ENCODE data around the gene OPN4. TPM values are rescaled to one million over a fixed set of nuclear protein-coding genes. Genes with fewer than 3 reads are reported as not detected.

Gene OPN4
- total RNA-seq, 1 donor from 2014 or later = 0.18 TPM

- DNase-seq (ENCODE audit: low spot score) (no peak), ATAC-seq (no peak)
- intact Hi-C loops (cut with DNase I) = no loop called here
These were observed 4.9 kb downstream of the OPN4 start for GRCh38 chr10:86659161-86659691.

GRCh38 chr10:86659721-86660453 is 5.5 kb downstream of the OPN4 start:
- DNase-seq (ENCODE audit: low spot score) (no peak), ATAC-seq (no peak)
- intact Hi-C loops (cut with DNase I) = no loop called here

GRCh38 chr10:86661161-86662025 is 7.0 kb downstream of the OPN4 start:
- intact Hi-C loops (cut with DNase I) = no loop called here
- DNase-seq (ENCODE audit: low spot score) (no peak), ATAC-seq (peak; percentile 5)

- intact Hi-C loops (cut with DNase I) = no loop called here
- ATAC-seq (no peak), DNase-seq (ENCODE audit: low spot score) (no peak)
These were observed 8.1 kb downstream of the OPN4 start for GRCh38 chr10:86662186-86663045.

- no peak for DNase-seq (ENCODE audit: low spot score)
These were observed 8.6 kb downstream of the OPN4 start for GRCh38 chr10:86663046-86663345.

GRCh38 chr10:86663576-86664339 is 9.4 kb downstream of the OPN4 start:
- DNase-seq (ENCODE audit: low spot score) (no peak), ATAC-seq (no peak)
- intact Hi-C loops (cut with DNase I) = no loop called here

More at GRCh38 chr10:86663046-86663345, 8.6 kb downstream of the OPN4 start:
- no peak for ATAC-seq
- intact Hi-C loops (cut with DNase I) = no loop called here

- ATAC-seq (peak; percentile 6), DNase-seq (ENCODE audit: low spot score) (no peak)
- intact Hi-C loops (cut with DNase I) = no loop called here
These were observed 10.2 kb downstream of the OPN4 start for GRCh38 chr10:86664341-86665217.

GRCh38 chr10:86665218-86665607 is 10.9 kb downstream of the OPN4 start:
- intact Hi-C loops (cut with DNase I) = no loop called here
- DNase-seq (ENCODE audit: low spot score) (no peak), ATAC-seq (no peak)

- intact Hi-C loops (cut with DNase I) = no loop called here
- ATAC-seq (no peak), DNase-seq (ENCODE audit: low spot score) (no peak)
These were observed 11.5 kb downstream of the OPN4 start for GRCh38 chr10:86665868-86666267.

GRCh38 chr10:86666538-86666937 is 12.2 kb downstream of the OPN4 start:
- intact Hi-C loops (cut with DNase I) = no loop called here
- DNase-seq (ENCODE audit: low spot score) (no peak), ATAC-seq (no peak)

- ATAC-seq = no peak
- intact Hi-C loops (cut with DNase I) = no loop called here
These were observed 13.3 kb downstream of the OPN4 start for GRCh38 chr10:86667421-86668181.

GRCh38 chr10:86668297-86669165 is 14.2 kb downstream of the OPN4 start, which contains the start of gene LDB3:
Gene LDB3, plus strand, starts transcription at chr10:86668511. Its CDS starts 181 bp downstream, at chr10:86668692.
- DNase-seq (ENCODE audit: low spot score) = no peak
- ATAC-seq = peak; percentile 4
- intact Hi-C loops (cut with DNase I) = no loop called here

More at GRCh38 chr10:86667421-86668181, 13.3 kb downstream of the OPN4 start:
- no peak for DNase-seq (ENCODE audit: low spot score)

- no peak for DNase-seq (ENCODE audit: low spot score)
- no peak for ATAC-seq
- intact Hi-C loops (cut with DNase I) = no loop called here
These were observed 16.0 kb downstream of the OPN4 start for GRCh38 chr10:86670290-86670811.

GRCh38 chr10:86670876-86671275 is 16.5 kb downstream of the OPN4 start:
- ATAC-seq (no peak), DNase-seq (ENCODE audit: low spot score) (no peak)
- intact Hi-C loops (cut with DNase I) = no loop called here

- ATAC-seq (no peak), DNase-seq (ENCODE audit: low spot score) (no peak)
- intact Hi-C loops (cut with DNase I) = no loop called here
These were observed 17.1 kb downstream of the OPN4 start for GRCh38 chr10:86671419-86671818.

Data from sciatic nerve (tissue), 2 donors.